Loucy (cell line): ENCODE data around the gene SLC6A2.

Experiments
- CTCF ChIP-seq: fragments of 200-600 bp; sonication (generic); conservative IDR thresholded peaks from 2 replicates; pipeline ENCODE4 v1.5.1; 2014; ENCODE audit warnings: mild to moderate bottlenecking, antibody characterized with exemption, low read length
- EZH2phosphoT487 ChIP-seq: fragments of 200-600 bp; IDR thresholded peaks from 2 replicates; pipeline ENCODE4 v1.6.1; 2018; ENCODE audit warnings: antibody characterized with exemption, mild to moderate bottlenecking, moderate library complexity, borderline replicate concordance

DNA sequence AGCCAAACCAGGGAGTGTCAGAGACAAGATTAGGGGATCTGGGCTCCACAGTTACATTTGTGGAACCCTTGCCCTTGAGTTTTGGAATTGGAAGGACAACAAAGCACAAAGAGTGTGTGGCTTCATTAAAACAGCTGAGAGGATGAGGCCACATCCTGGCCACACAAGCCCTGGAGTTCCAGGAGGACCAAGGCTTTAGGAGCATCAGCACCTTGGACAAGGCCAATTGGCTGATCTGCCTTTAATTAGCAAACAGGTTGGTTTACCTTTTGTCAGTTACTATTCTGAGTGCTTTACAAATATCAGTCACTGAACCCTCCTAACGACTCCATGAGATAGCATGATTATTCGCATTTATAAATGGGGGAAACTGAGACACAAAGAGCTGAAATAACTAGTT is 54.7 kb downstream of the SLC6A2 start:
- TF ChIP-seq EZH2phosphoT487 (no peak), CTCF (no peak)
